ENCODE data around the gene USP4. TPM values are rescaled to one million over a fixed set of nuclear protein-coding genes. Genes with fewer than 3 reads are reported as not detected.

The USP4 gene
- total and polyA plus RNA-seq, 2 donors (not counting 1 experiment from before 2014, with no cell fraction given): 60.3 to 116 TPM

GRCh38 chr3:49302613-49303012, 37.2 kb downstream of the USP4 start:
- peaks cover 9 to 72% of the 10 kb centered on the region in 2 experiments for H3K36me3 ChIP-seq (replicated peaks in 1 of 2; ENCODE audit: control extremely low read depth in 1 of 2, control insufficient read depth in 1 of 2, extremely low read depth in 1 of 2, insufficient read depth in 2 of 2, low read length in 1 of 2)
- no CpG with 5 or more reads among the region's 1 CpG for whole genome bisulfite sequencing (ENCODE audit: insufficient coverage)
- H3K79me2 ChIP-seq (ENCODE audit: control insufficient read depth, insufficient read depth, low read length): no peaks in the 10 kb centered on the region
- H3K27me3 ChIP-seq (replicated peaks in 1 of 4; ENCODE audit: control extremely low read depth in 1 of 4, control insufficient read depth in 3 of 4, insufficient read depth in 4 of 4, low read length in 3 of 4): no peaks in the 10 kb centered on the region
- no peak overlapping the region for H3K27ac ChIP-seq (ENCODE audit: low read length in 2 of 2)
- no peaks in the 10 kb centered on the region for H4K20me1 ChIP-seq (ENCODE audit: control insufficient read depth, insufficient read depth, low read length, poor library complexity, severe bottlenecking)
- H3K9me3 Mint-ChIP-seq (ENCODE audit: insufficient read depth): no peaks in the 10 kb centered on the region
- no peak for DNase-seq
- no peaks in the 10 kb centered on the region for H3K27me3 Mint-ChIP-seq
- no peak overlapping the region for H3K9ac ChIP-seq (ENCODE audit: low read length)
- no peak for TF ChIP-seq EZH2 (IDR thresholded peaks at IDR 0.05; ENCODE audit: borderline replicate concordance, insufficient read depth, low read depth, low read length, poor library complexity, severe bottlenecking)
- no peak for TF ChIP-seq CTCF (IDR thresholded peaks at IDR 0.05)
- no peak overlapping the region for H3K27ac Mint-ChIP-seq
- no peaks in the 10 kb centered on the region for H3K4me1 ChIP-seq (ENCODE audit: control insufficient read depth in 2 of 2, insufficient read depth in 2 of 2, low read length in 2 of 2)
- no peak for ATAC-seq (ENCODE audit: low read depth)
- POLR2A ChIA-PET: interaction anchor here (0.6 to 0.7 kb wide), 2 partner anchors 30 to 97 kb away, joined by 3 to 5 read pairs; no protein-coding TSS in a partner anchor
- H3K4me1 Mint-ChIP-seq: no peaks in the 10 kb centered on the region
- no peak overlapping the region for H3K4me3 ChIP-seq (ENCODE audit: control extremely low read depth in 1 of 5, extremely low read depth in 1 of 5, insufficient read depth in 1 of 5, low read depth in 2 of 5, low read length in 4 of 5)
- H3K4me3 Mint-ChIP-seq: no peak overlapping the region
- H3K4me2 ChIP-seq (replicated peaks; ENCODE audit: low read depth, low read length, poor library complexity, severe bottlenecking): no peak overlapping the region
- intact Hi-C loops (cut with micrococcal nuclease): no loop called here
- CTCF ChIA-PET: interaction anchor here (0.6 to 1.8 kb wide), 2 partner anchors 132 to 903 kb away, joined by 4 to 5 read pairs; partner anchors contain the start of gene KLHDC8B
- no peaks in the 10 kb centered on the region for H3K9me3 ChIP-seq (ENCODE audit: control extremely low read depth in 1 of 3, control insufficient read depth in 2 of 3, insufficient read depth in 1 of 3, low read length in 2 of 3)
- no peak overlapping the region for H2AFZ ChIP-seq (ENCODE audit: insufficient read depth, low read depth, low read length, poor library complexity, severe bottlenecking)

- H3K4me2 ChIP-seq (replicated peaks; ENCODE audit: low read depth, low read length, poor library complexity, severe bottlenecking): no peak overlapping the region
- no peaks in the 10 kb centered on the region for H4K20me1 ChIP-seq (ENCODE audit: control insufficient read depth, insufficient read depth, low read length, poor library complexity, severe bottlenecking)
- Mint-ChIP-seq H3K27ac (peak overlapping the region; percentile 59), H3K4me1 (no peaks in the 10 kb centered on the region), H3K9me3 (ENCODE audit: insufficient read depth) (no peaks in the 10 kb centered on the region), H3K4me3 (no peak overlapping the region), H3K27me3 (no peaks in the 10 kb centered on the region)
- H2AFZ ChIP-seq (ENCODE audit: insufficient read depth, low read depth, low read length, poor library complexity, severe bottlenecking): no peak overlapping the region
- no peaks in the 10 kb centered on the region for H3K79me2 ChIP-seq (ENCODE audit: control insufficient read depth, insufficient read depth, low read length)
- peaks cover 10 to 67% of the 10 kb centered on the region in 2 experiments for H3K36me3 ChIP-seq (replicated peaks in 1 of 2; ENCODE audit: control extremely low read depth in 1 of 2, control insufficient read depth in 1 of 2, extremely low read depth in 1 of 2, insufficient read depth in 2 of 2, low read length in 1 of 2)
- no peak overlapping the region for H3K9ac ChIP-seq (ENCODE audit: low read length)
- ChIA-PET CTCF (interaction anchor here (1.8 kb wide), 1 partner anchor 148 kb away, joined by 6 read pairs; no protein-coding TSS in a partner anchor), POLR2A (no interaction called here)
- no peaks in the 10 kb centered on the region for H3K27me3 ChIP-seq (replicated peaks in 1 of 4; ENCODE audit: control extremely low read depth in 1 of 4, control insufficient read depth in 3 of 4, insufficient read depth in 4 of 4, low read length in 3 of 4)
- TF ChIP-seq EZH2 (IDR thresholded peaks at IDR 0.05; ENCODE audit: borderline replicate concordance, insufficient read depth, low read depth, low read length, poor library complexity, severe bottlenecking) (no peak), CTCF (IDR thresholded peaks at IDR 0.05) (no peak)
- DNase-seq (no peak), ATAC-seq (ENCODE audit: low read depth) (no peak)
- H3K9me3 ChIP-seq (ENCODE audit: control extremely low read depth in 1 of 3, control insufficient read depth in 2 of 3, insufficient read depth in 1 of 3, low read length in 2 of 3): no peaks in the 10 kb centered on the region
- H3K4me3 ChIP-seq (ENCODE audit: control extremely low read depth in 1 of 5, extremely low read depth in 1 of 5, insufficient read depth in 1 of 5, low read depth in 2 of 5, low read length in 4 of 5): no peak overlapping the region
- no peaks in the 10 kb centered on the region for H3K4me1 ChIP-seq (ENCODE audit: control insufficient read depth in 2 of 2, insufficient read depth in 2 of 2, low read length in 2 of 2)
- WGBS (ENCODE audit: insufficient coverage): 100% methylated on average over 1 of the region's 3 CpGs
- H3K27ac ChIP-seq (ENCODE audit: low read length in 2 of 2): no peak overlapping the region
- intact Hi-C loops (cut with micrococcal nuclease): no loop called here
Measured at GRCh38 chr3:49300595-49300994, 39.3 kb downstream of the USP4 start.
